ENCODE data around the gene PDE4D.

DNA sequence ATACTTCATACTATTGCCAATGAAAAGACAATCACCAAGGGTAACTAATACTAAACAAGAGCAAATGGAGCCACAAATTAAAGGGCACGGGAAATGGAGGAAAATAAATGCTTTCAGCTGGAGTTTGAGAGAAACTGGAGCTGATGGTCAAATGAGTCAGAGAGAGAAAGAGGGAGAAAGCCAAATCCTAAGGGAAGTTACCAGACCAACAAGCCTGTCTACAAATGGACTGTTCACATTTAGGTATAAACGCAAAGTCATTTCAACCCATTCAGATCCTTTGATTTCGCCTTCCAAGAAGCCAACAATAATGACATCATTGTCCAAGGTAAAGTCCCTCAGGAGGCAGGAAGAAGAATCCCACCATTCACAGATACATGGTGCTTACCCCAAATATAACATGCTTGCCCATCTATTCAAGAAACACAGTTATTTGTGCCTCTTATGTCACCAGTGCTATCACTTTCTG lies 958.9 kb downstream of the PDE4D start:
- TF ChIP-seq, protein P1, sequence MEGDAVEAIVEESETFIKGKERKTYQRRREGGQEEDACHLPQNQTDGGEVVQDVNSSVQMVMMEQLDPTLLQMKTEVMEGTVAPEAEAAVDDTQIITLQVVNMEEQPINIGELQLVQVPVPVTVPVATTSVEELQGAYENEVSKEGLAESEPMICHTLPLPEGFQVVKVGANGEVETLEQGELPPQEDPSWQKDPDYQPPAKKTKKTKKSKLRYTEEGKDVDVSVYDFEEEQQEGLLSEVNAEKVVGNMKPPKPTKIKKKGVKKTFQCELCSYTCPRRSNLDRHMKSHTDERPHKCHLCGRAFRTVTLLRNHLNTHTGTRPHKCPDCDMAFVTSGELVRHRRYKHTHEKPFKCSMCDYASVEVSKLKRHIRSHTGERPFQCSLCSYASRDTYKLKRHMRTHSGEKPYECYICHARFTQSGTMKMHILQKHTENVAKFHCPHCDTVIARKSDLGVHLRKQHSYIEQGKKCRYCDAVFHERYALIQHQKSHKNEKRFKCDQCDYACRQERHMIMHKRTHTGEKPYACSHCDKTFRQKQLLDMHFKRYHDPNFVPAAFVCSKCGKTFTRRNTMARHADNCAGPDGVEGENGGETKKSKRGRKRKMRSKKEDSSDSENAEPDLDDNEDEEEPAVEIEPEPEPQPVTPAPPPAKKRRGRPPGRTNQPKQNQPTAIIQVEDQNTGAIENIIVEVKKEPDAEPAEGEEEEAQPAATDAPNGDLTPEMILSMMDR (optimal IDR thresholded peaks at IDR 0.05 in 1 of 3, IDR thresholded peaks at IDR 0.05 in 1 of 3, conservative IDR thresholded peaks at IDR 0.05 in 1 of 3; ENCODE audit: extremely low read depth in 1 of 3, insufficient read depth in 2 of 3, low read length in 3 of 3), result no peak
- no peak for TF ChIP-seq EZH2 (IDR thresholded peaks at IDR 0.05; ENCODE audit: low read length)
